MM.1S (cell line): Measurements from ENCODE around the gene LRRC32.

Experiments
- CTCF ChIP-seq: fragments of 300-600 bp; sonication (generic); IDR thresholded peaks from 2 replicates; pipeline ENCODE4 v1.5.1; 2016; ENCODE audit warnings: antibody characterized with exemption, low read length, mixed read lengths
- EZH2 ChIP-seq: fragments of 300-600 bp; sonication (generic); optimal IDR thresholded peaks from 2 replicates; pipeline ENCODE3; 2017; ENCODE audit warnings: low read depth, mild to moderate bottlenecking, antibody characterized with exemption, low read length, mixed read lengths

- TF ChIP-seq EZH2: no peak
- no peak for TF ChIP-seq CTCF
These were observed 15.6 kb downstream of the LRRC32 start for GRCh38 chr11:76654980-76655379.
